Activated naive CD8-positive, alpha-beta T cell treated with anti-CD3 and anti-CD28 coated beads, Interleukin-2, amount 10 ng/mL, durations not matched to agents 7 days and 5 days (primary cell): ENCODE measurements around the gene PRRT1B. TPM values are rescaled to one million over a fixed set of nuclear protein-coding genes. Genes with fewer than 3 reads are reported as not detected.
"Not testable (repeated sequence)": the region's sequence is repeated elsewhere in the genome, so short reads cannot be mapped to it uniquely, and the experiment has no call there.

Experiments used
- ATAC-seq: fragments of 150-1000 bp; cut with Tn5 transposase; one replicate; pipeline ENCODE4 v1.10.0; 2021; ENCODE audit warnings: low read depth, moderate library complexity
- POLR2A ChIA-PET: fragments of 350-600 bp; sonication (Branson Sonifier 250); formaldehyde crosslinking; loops from one replicate; lab custom pipeline; 2021; ENCODE audit warnings: antibody characterized with exemption; lab: Charles Lee
- DNase-seq: peaks from one replicate; pipeline ENCODE4 v3.0.0; 2021
- H3K27ac Mint-ChIP-seq: one replicate; pipeline ENCODE4 v1.8.0; 2022; ENCODE audit warnings: mild to moderate bottlenecking, mixed read lengths
- H3K27me3 Mint-ChIP-seq: one replicate; pipeline ENCODE4 v1.8.0; 2022; ENCODE audit warnings: mild to moderate bottlenecking, moderate library complexity, mixed read lengths
- H3K36me3 Mint-ChIP-seq: one replicate; pipeline ENCODE4 v1.8.0; 2021; ENCODE audit warnings: mild to moderate bottlenecking, mixed read lengths
- H3K4me1 Mint-ChIP-seq: one replicate; pipeline ENCODE4 v1.8.0; 2021; ENCODE audit warnings: mixed read lengths
- H3K4me3 Mint-ChIP-seq: one replicate; pipeline ENCODE4 v1.8.0; 2022; ENCODE audit warnings: mild to moderate bottlenecking, moderate library complexity, mixed read lengths
- H3K9me3 Mint-ChIP-seq: one replicate; pipeline ENCODE4 v1.8.0; 2021; ENCODE audit warnings: mixed read lengths
- total RNA-seq, 2 experiments: library from RNA; stranded (reverse); gene quantifications; one replicate each; pipeline ENCODE4 v1.2.3, GENCODE V29; 2021

PRRT1B gene
- total RNA-seq, 2 experiments from 2014 or later = not detected

GRCh38 chr9:131546336-131547084 is 1.2 kb downstream of the PRRT1B start:
- Mint-ChIP-seq H3K9me3 (peaks cover 13% of the 10 kb centered on the region), H3K4me1 (peaks cover 3% of the 10 kb centered on the region), H3K27ac (no peak overlapping the region), H3K27me3 (peaks cover 63% of the 10 kb centered on the region), H3K4me3 (peak overlapping the region; percentile 78), H3K36me3 (peaks cover 13% of the 10 kb centered on the region)
- DNase-seq = no peak
- POLR2A ChIA-PET = interaction anchor here (0.6 to 0.7 kb wide), 3 partner anchors 8 to 934 kb away, joined by 4 to 10 read pairs (median 4); no protein-coding TSS in a partner anchor
- peak; percentile 47 for ATAC-seq

GRCh38 chr9:131549186-131549585 is 3.9 kb downstream of the PRRT1B start:
- H3K4me3 Mint-ChIP-seq, H3K36me3 Mint-ChIP-seq, ATAC-seq, H3K9me3 Mint-ChIP-seq, H3K27ac Mint-ChIP-seq, POLR2A ChIA-PET, DNase-seq, H3K4me1 Mint-ChIP-seq: not testable (repeated sequence)
- H3K27me3 Mint-ChIP-seq = peaks cover 66% of the 10 kb centered on the region

DNA sequence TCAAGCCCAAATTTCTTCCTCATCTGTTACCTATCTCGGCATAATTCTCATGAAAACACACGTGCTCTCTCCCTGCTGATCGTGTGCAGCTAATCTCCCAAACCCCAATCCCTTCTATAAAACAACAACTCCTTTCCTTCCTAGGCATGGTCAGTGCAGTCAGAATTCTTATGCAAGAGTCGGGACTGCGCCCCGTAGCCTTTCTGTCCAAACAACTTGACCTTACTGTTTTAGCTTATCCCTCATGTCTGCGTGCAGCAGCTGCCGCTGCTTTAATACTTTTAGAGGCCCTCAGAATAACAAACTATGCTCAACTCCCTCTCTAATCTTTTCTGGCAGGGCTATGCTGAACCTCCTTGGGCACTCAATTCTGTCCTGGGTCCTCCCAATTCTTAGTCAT is 5.1 kb downstream of the PRRT1B start:
- not testable (repeated sequence) for H3K4me1 Mint-ChIP-seq, H3K9me3 Mint-ChIP-seq, DNase-seq, ATAC-seq, H3K4me3 Mint-ChIP-seq, H3K36me3 Mint-ChIP-seq, H3K27ac Mint-ChIP-seq
- POLR2A ChIA-PET = interaction anchor here (0.7 kb wide), 1 partner anchor 43 kb away, joined by 6 read pairs; no protein-coding TSS in a partner anchor
- peaks cover 63% of the 10 kb centered on the region for H3K27me3 Mint-ChIP-seq

DNA sequence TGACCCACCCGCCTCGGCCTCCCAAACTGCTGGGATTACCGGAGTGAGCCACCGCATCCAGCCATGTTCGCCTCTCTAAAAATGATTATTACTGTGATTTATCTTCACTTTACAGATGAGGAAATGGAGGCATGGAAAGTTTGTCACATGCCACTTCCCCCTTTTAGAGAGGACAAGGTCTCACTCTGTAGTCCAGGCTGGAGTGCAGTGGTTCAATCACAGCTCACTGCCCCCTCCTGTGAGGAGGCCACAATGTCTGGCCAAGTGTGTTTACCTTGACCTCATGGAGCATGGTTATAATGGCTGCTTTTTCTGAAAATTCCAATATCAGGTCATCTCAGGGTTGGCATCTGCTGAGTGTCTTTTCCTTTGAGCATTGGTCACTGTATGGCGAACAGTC is 6.7 kb downstream of the PRRT1B start:
- Mint-ChIP-seq H3K36me3 (peaks cover 3% of the 10 kb centered on the region), H3K27ac (no peak overlapping the region), H3K27me3 (peaks cover 58% of the 10 kb centered on the region), H3K4me1 (peaks cover 2% of the 10 kb centered on the region), H3K4me3 (no peak overlapping the region), H3K9me3 (no peaks in the 10 kb centered on the region)
- POLR2A ChIA-PET = no interaction called here
- DNase-seq (no peak), ATAC-seq (no peak)

DNA sequence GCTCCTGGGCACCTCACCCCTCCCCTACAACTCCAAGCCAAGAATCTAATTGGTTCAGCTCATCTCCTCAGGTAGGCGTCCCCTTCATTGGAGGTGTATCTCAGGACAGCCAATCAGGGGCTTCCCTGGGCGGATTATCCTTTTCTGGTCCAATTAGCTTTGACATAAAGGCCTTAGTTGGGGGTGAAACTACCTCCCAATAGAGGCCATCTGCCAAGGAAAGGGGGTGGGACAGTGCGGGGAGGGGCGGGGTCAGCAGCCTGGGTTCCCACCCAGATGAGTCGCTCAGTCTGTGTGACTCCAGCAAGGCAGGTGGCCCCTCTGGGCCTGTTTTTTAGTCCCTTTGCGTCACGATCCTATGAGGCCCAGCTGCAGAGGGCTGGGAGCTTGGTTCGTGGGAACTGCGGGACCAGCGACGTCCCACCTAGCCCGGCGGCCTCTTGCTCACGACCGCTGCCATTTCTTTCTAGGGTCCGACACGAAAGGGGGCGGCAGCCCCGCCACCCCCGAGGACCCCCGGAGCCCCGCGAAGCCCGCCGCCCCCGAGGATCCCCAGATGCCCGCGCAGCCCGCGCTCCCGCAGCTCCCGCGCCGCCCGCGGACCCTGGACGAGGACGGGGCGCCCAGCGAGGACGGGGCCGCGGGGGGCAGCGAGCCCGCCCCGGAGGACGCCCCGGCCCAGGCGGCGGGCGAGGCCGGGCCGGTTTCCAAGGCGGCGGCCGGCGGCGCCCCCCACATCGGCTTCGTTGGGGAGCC is 8.9 kb downstream of the PRRT1B start:
- ATAC-seq (no peak), DNase-seq (no peak)
- H3K4me3 Mint-ChIP-seq = no peak overlapping the region
- POLR2A ChIA-PET = interaction anchor here (0.6 kb wide), 1 partner anchor 75 kb away, joined by 3 read pairs; no protein-coding TSS in a partner anchor
- no peaks in the 10 kb centered on the region for H3K36me3 Mint-ChIP-seq
- H3K4me1 Mint-ChIP-seq = no peaks in the 10 kb centered on the region
- no peaks in the 10 kb centered on the region for H3K9me3 Mint-ChIP-seq
- H3K27ac Mint-ChIP-seq = no peak overlapping the region
- peaks cover 37% of the 10 kb centered on the region for H3K27me3 Mint-ChIP-seq

DNA sequence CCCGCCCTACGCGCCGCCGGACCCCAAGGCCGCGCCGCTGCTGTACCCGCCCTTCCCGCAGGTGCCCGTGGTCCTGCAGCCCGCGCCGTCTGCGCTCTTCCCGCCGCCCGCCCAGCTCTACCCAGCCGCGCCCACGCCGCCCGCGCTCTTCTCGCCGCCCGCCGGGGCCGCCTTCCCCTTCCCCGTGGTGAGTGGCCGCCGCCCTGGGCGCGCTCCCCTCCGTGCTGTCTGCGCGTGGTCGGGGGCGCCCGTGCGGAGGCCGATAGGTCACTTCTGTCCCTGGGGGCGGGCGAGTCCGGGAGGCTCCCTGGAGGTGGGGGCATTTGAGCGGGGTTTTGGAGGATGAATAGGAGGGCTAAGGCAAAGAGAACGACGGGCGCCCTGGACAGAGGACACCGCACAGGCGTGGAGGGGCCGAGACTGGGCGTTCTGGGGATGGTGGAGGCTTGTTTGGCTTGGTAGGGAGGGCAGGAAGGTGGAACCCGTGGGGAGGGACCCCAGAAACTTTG is 9.6 kb downstream of the PRRT1B start:
- no peaks in the 10 kb centered on the region for H3K36me3 Mint-ChIP-seq
- POLR2A ChIA-PET = no interaction called here
- peaks cover 31% of the 10 kb centered on the region for H3K27me3 Mint-ChIP-seq
- no peak for DNase-seq
- H3K4me3 Mint-ChIP-seq = peak overlapping the region; percentile 19
- no peaks in the 10 kb centered on the region for H3K4me1 Mint-ChIP-seq
- ATAC-seq = no peak
- no peaks in the 10 kb centered on the region for H3K9me3 Mint-ChIP-seq
- H3K27ac Mint-ChIP-seq = no peak overlapping the region

- H3K4me3 Mint-ChIP-seq = no peak overlapping the region
- peaks cover 25% of the 10 kb centered on the region for H3K27me3 Mint-ChIP-seq
- H3K36me3 Mint-ChIP-seq = peaks cover 2% of the 10 kb centered on the region
- DNase-seq = no peak
- H3K4me1 Mint-ChIP-seq = no peaks in the 10 kb centered on the region
- H3K27ac Mint-ChIP-seq = no peak overlapping the region
- H3K9me3 Mint-ChIP-seq = no peaks in the 10 kb centered on the region
- ATAC-seq = no peak
- POLR2A ChIA-PET = no interaction called here
Measured at GRCh38 chr9:131555841-131556673, 10.7 kb downstream of the PRRT1B start.

GRCh38 chr9:131557855-131558548 is 12.7 kb downstream of the PRRT1B start:
- DNase-seq = no peak
- POLR2A ChIA-PET = no interaction called here
- H3K36me3 Mint-ChIP-seq = peaks cover 2% of the 10 kb centered on the region
- no peak for ATAC-seq
- H3K27ac Mint-ChIP-seq = no peak overlapping the region
- peaks cover 1% of the 10 kb centered on the region for H3K9me3 Mint-ChIP-seq
- no peaks in the 10 kb centered on the region for H3K4me1 Mint-ChIP-seq
- peaks cover 25% of the 10 kb centered on the region for H3K27me3 Mint-ChIP-seq
- no peak overlapping the region for H3K4me3 Mint-ChIP-seq

DNA sequence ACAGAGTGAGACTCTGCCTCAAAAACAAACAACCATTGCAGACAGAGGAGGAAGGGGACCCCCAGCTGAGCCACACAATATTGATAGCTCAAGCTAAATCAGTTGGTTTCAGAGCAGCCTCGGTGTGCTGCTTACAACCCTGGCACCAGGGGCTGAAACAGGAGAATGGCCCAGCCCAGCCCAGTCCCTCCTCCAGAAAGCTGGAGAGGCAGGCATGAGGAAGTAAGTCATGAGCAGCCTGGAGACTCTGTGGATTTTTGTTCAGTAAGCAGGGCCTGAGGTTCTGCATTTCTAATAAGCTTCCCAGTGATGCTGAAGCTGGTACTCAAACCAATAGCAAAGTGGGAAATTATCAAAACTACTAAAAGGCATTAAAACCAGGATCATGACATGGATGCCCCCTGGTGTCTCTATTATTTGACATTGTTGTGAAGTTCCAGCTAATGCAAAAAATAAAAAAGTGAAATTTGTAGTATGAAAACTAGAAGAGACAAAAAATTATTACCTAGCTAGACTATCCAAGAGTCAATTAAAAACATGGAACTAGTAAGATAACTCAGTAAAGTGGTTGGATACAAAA is 14.2 kb downstream of the PRRT1B start:
- Mint-ChIP-seq H3K27me3 (peaks cover 14% of the 10 kb centered on the region), H3K4me1 (no peaks in the 10 kb centered on the region), H3K4me3 (no peak overlapping the region), H3K36me3 (peaks cover 2% of the 10 kb centered on the region), H3K9me3 (peaks cover 3% of the 10 kb centered on the region), H3K27ac (no peak overlapping the region)
- ATAC-seq = no peak
- POLR2A ChIA-PET = interaction anchor here (1.4 kb wide), 1 partner anchor 56 kb away, joined by 4 read pairs; the partner anchor contains the start of gene POMT1
- no peak for DNase-seq

DNA sequence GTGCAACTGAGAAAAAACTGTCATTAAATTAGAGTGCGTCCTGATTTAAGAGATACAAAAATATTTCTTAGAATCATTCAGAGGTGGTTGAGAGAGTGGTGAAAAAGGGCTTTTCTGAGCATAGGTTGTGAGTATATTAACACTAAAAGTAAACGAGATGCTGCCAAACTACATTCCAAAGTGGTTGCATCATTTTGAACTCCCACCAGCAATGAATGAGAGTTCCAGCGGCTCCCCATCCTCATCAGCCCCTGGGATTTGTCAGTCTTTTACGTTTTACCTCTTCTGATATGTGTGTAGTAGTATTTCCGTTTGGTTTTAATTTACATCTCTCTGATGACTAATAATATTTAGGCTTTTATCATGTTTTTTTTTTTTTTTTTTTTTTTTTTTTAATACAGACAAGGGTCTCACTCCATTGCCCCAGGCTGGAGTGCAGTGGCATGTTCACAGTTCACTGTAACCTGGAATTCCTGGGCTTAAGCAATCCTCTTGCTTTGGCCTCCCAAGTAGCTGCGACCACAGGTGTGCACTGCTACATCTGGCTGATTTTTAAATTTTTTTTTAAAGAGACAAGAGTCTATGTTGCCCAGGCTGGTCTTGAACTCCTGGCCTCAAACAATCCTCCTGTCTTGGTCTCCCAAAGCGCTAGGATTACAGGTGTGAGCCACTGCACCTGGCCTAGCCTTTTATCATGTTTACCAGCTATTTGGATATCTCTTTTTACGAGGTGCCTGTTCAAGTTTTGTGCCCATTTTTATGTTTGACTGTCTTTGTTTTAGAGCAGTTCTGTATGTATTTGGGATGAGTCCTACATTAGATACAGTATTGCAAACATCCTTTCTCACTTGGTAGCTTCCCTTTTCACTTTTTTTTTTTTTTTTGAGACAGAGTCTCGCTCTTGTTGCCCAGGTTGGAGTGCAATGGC is 17.0 kb downstream of the PRRT1B start:
- no peaks in the 10 kb centered on the region for H3K27me3 Mint-ChIP-seq
- no peak overlapping the region for H3K27ac Mint-ChIP-seq
- POLR2A ChIA-PET = interaction anchor here (0.7 kb wide), 1 partner anchor 210 kb away, joined by 4 read pairs; no protein-coding TSS in a partner anchor
- DNase-seq = no peak
- peaks cover 3% of the 10 kb centered on the region for H3K9me3 Mint-ChIP-seq
- no peak overlapping the region for H3K4me3 Mint-ChIP-seq
- peaks cover 2% of the 10 kb centered on the region for H3K36me3 Mint-ChIP-seq
- ATAC-seq = no peak
- H3K4me1 Mint-ChIP-seq = no peaks in the 10 kb centered on the region

DNA sequence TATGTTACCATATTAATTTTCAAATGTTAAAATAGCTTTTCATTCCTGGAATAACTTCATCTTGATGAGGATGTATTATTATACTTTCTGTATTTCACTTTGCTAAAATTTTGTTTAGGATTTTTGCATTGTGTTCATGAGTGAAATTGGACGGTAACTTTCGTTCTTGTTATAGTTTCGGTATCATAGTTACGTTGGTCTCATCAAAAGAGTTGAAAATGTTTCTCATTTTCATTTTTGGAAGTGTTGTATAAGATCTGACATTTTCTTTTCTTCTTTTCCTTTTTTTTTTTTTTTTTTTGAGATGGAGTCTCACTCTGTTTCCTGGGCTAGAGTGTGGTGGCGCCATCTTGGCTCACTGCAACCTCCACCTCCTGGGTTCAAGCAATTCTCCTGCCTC is 20.0 kb downstream of the PRRT1B start:
- POLR2A ChIA-PET = interaction anchor here (1.2 kb wide), 1 partner anchor 13 kb away, joined by 3 read pairs; no protein-coding TSS in a partner anchor
- Mint-ChIP-seq H3K4me3 (no peak overlapping the region), H3K36me3 (peaks cover 12% of the 10 kb centered on the region), H3K4me1 (no peaks in the 10 kb centered on the region), H3K27ac (no peak overlapping the region), H3K9me3 (peaks cover 3% of the 10 kb centered on the region), H3K27me3 (no peaks in the 10 kb centered on the region)
- ATAC-seq = no peak
- no peak for DNase-seq
